Fibroblast of lung (primary cell): Measurements from ENCODE around the gene TSPAN9. TPM values are rescaled to one million over a fixed set of nuclear protein-coding genes. Genes with fewer than 3 reads are reported as not detected.

Source experiments
- DNase-seq, 2 donors: peaks; one replicate each; pipeline versions ENCODE4 v3.0.0 to v3.0.0-alpha.2; 2010; ENCODE audit warnings: low read depth in 2 of 2
- H2AFZ ChIP-seq: 2 replicates; pipeline ENCODE4 v1.5.1; 2012; ENCODE audit warnings: low read length, control low read depth, inconsistent platforms
- H3K27ac ChIP-seq: 2 replicates; pipeline ENCODE4 v1.5.1; 2011; ENCODE audit warnings: low read length, control low read depth; ENCODE audit not compliant: insufficient read depth
- H3K27me3 ChIP-seq: 2 replicates; pipeline ENCODE4 v1.5.1; 2011; ENCODE audit warnings: mild to moderate bottlenecking, low read length; ENCODE audit not compliant: control insufficient read depth, insufficient read depth
- H3K36me3 ChIP-seq: 2 replicates; pipeline ENCODE4 v1.5.1; 2011; ENCODE audit warnings: low read length; ENCODE audit not compliant: control insufficient read depth, insufficient read depth
- H3K4me1 ChIP-seq: 2 replicates; pipeline ENCODE4 v1.5.1; 2011; ENCODE audit warnings: low read length; ENCODE audit not compliant: control insufficient read depth, insufficient read depth; ENCODE audit errors: extremely low read depth
- H3K4me2 ChIP-seq: 2 replicates; pipeline ENCODE4 v1.5.1; 2011; ENCODE audit warnings: low read length, control low read depth; ENCODE audit not compliant: insufficient read depth; ENCODE audit errors: extremely low read depth
- H3K4me3 ChIP-seq, 4 experiments: fragments of 200-600 bp in 1 of 4; sonication (generic) in 1 of 4; replicated peaks in 1 of 4; 2 replicates each; pipeline ENCODE4 v1.5.1; 2011 to 2016; ENCODE audit warnings: low read length in 4 of 4, low read depth in 3 of 4, mild to moderate bottlenecking in 3 of 4, control low read depth in 2 of 4, inconsistent platforms in 1 of 4, mixed read lengths in 1 of 4; ENCODE audit not compliant: insufficient read depth in 1 of 4; ENCODE audit errors: control extremely low read depth in 1 of 4
- H3K79me2 ChIP-seq: 2 replicates; pipeline ENCODE4 v1.5.1; 2012; ENCODE audit warnings: mild to moderate bottlenecking, low read length, inconsistent platforms; ENCODE audit not compliant: control insufficient read depth, insufficient read depth
- H3K9ac ChIP-seq: 2 replicates; pipeline ENCODE4 v1.5.1; 2011; ENCODE audit warnings: mild to moderate bottlenecking, low read length, control low read depth; ENCODE audit not compliant: insufficient read depth
- H3K9me3 ChIP-seq: 2 replicates; pipeline ENCODE4 v1.5.1; 2012; ENCODE audit warnings: low read depth, low read length; ENCODE audit not compliant: control insufficient read depth, insufficient read depth
- H4K20me1 ChIP-seq: 2 replicates; pipeline ENCODE4 v1.5.1; 2011; ENCODE audit warnings: low read length; ENCODE audit not compliant: control insufficient read depth, insufficient read depth; ENCODE audit errors: extremely low read depth
- EZH2 ChIP-seq: IDR thresholded peaks from 2 replicates; pipeline ENCODE4 v1.5.1; 2012; ENCODE audit warnings: low read length, control low read depth, mild to moderate bottlenecking; ENCODE audit errors: missing control alignments
- polyA plus RNA-seq, 2 donors: library from polyadenylated mRNA; depleted of rRNA in 1 of 2; stranded (reverse) in 1 of 2; unstranded in 1 of 2; fragments of >200 nt; gene quantifications; 2 replicates each; pipeline ENCODE4 v1.2.1, GENCODE V29; 2011 to 2012; ENCODE audit warnings: missing spikeins in 1 of 2
- total RNA-seq: library from RNA; depleted of rRNA; stranded (reverse); fragments of >200 nt; gene quantifications from 2 replicates; pipeline ENCODE4 v1.2.1, GENCODE V29; 2014
- TF ChIP-seq, protein P1 (sequence below), 2 donors: IDR thresholded peaks in 1 of 2; conservative IDR thresholded peaks in 1 of 2; 1 replicate in 1 of 2; 2 replicates in 1 of 2; pipeline ENCODE4 v1.5.1; 2011 to 2012; ENCODE audit warnings: low read length in 2 of 2, control low read depth in 1 of 2, inconsistent platforms in 1 of 2, low read depth in 1 of 2, mild to moderate bottlenecking in 1 of 2

TSPAN9 gene
- total and polyA plus RNA-seq, 2 donors (not counting 1 experiment from before 2014, with no cell fraction given): 31.1 to 35.2 TPM

- H3K27me3 ChIP-seq: peaks cover 15% of the 10 kb centered on the region
- H3K4me2 ChIP-seq: no peak overlapping the region
- no peak overlapping the region for H3K4me3 ChIP-seq
- H3K27ac ChIP-seq: no peak overlapping the region
- H2AFZ ChIP-seq: no peak overlapping the region
- no peaks in the 10 kb centered on the region for H3K9me3 ChIP-seq
- no peak for DNase-seq
- H3K36me3 ChIP-seq: no peaks in the 10 kb centered on the region
- TF ChIP-seq, protein P1, sequence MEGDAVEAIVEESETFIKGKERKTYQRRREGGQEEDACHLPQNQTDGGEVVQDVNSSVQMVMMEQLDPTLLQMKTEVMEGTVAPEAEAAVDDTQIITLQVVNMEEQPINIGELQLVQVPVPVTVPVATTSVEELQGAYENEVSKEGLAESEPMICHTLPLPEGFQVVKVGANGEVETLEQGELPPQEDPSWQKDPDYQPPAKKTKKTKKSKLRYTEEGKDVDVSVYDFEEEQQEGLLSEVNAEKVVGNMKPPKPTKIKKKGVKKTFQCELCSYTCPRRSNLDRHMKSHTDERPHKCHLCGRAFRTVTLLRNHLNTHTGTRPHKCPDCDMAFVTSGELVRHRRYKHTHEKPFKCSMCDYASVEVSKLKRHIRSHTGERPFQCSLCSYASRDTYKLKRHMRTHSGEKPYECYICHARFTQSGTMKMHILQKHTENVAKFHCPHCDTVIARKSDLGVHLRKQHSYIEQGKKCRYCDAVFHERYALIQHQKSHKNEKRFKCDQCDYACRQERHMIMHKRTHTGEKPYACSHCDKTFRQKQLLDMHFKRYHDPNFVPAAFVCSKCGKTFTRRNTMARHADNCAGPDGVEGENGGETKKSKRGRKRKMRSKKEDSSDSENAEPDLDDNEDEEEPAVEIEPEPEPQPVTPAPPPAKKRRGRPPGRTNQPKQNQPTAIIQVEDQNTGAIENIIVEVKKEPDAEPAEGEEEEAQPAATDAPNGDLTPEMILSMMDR (conservative IDR thresholded peaks at IDR 0.05 in 1 of 2, IDR thresholded peaks at IDR 0.05 in 1 of 2; ENCODE audit: low read depth in 1 of 2, low read length in 2 of 2): no peak
- no peak for TF ChIP-seq EZH2
- H3K4me1 ChIP-seq: peaks cover 2% of the 10 kb centered on the region
- no peaks in the 10 kb centered on the region for H4K20me1 ChIP-seq
- H3K79me2 ChIP-seq: no peaks in the 10 kb centered on the region
- H3K9ac ChIP-seq: no peak overlapping the region
Observed at GRCh38 chr12:3203713-3204112, 126.5 kb downstream of the TSPAN9 start.

GRCh38 chr12:3204143-3204542 lies 127.0 kb downstream of the TSPAN9 start:
- H3K79me2 ChIP-seq: no peaks in the 10 kb centered on the region
- H3K36me3 ChIP-seq: no peaks in the 10 kb centered on the region
- H4K20me1 ChIP-seq: no peaks in the 10 kb centered on the region
- no peaks in the 10 kb centered on the region for H3K9me3 ChIP-seq
- peaks cover 2% of the 10 kb centered on the region for H3K4me1 ChIP-seq
- no peak overlapping the region for H3K4me2 ChIP-seq
- H3K27me3 ChIP-seq: peaks cover 15% of the 10 kb centered on the region
- TF ChIP-seq, protein P1 (conservative IDR thresholded peaks at IDR 0.05 in 1 of 2, IDR thresholded peaks at IDR 0.05 in 1 of 2; ENCODE audit: low read depth in 1 of 2, low read length in 2 of 2): no peak
- TF ChIP-seq EZH2: no peak
- H3K27ac ChIP-seq: no peak overlapping the region
- H2AFZ ChIP-seq: no peak overlapping the region
- no peak overlapping the region for H3K4me3 ChIP-seq
- no peak overlapping the region for H3K9ac ChIP-seq
- DNase-seq: no peak

DNA sequence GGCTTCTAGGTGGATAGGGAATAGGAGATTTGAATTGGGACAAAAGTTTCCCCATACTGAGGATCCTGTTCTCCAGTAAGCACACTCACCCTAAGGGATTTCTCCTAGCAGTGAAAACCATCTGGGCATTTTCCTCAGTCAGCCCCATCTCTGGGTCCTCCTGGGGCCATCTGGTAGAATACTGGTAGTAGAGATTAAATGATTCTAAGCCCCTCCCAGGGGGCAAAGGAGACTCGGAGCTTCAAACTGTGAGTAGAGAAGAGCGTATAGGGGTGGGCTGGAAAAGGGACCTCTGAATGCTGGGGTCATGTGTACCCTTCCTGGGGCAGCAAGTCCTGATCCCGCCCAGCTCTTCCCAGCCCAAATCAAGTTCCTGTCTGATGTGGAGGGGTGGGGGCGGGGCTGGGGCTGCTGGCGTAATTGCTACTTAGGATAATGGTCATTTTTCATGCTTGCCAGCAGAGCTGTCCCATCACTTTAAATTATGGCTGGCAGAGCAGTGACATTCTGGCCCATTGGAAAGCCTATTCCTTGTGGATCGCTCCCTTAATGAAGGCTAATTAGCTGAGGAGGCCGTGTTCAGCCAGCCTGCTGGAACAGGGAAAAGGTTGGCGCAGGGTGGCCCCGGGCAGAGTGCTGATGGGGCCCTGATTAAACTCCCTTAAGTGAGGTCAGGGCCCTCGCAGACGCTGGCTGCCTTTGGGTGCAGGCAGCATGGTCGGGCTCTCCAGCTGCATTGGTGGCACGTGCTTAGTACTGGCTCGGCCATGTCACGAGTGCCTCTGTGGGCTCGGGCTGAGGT lies 127.8 kb downstream of the TSPAN9 start:
- H3K27ac ChIP-seq: no peak overlapping the region
- H3K4me2 ChIP-seq: no peak overlapping the region
- no peaks in the 10 kb centered on the region for H4K20me1 ChIP-seq
- H3K79me2 ChIP-seq: no peaks in the 10 kb centered on the region
- no peak overlapping the region for H3K9ac ChIP-seq
- no peak overlapping the region for H3K4me3 ChIP-seq
- peaks cover 15% of the 10 kb centered on the region for H3K27me3 ChIP-seq
- H2AFZ ChIP-seq: no peak overlapping the region
- H3K4me1 ChIP-seq: no peaks in the 10 kb centered on the region
- H3K36me3 ChIP-seq: no peaks in the 10 kb centered on the region
- no peak for TF ChIP-seq EZH2
- TF ChIP-seq, protein P1 (conservative IDR thresholded peaks at IDR 0.05 in 1 of 2, IDR thresholded peaks at IDR 0.05 in 1 of 2; ENCODE audit: low read depth in 1 of 2, low read length in 2 of 2): no peak
- H3K9me3 ChIP-seq: no peaks in the 10 kb centered on the region
- DNase-seq: no peak
